ENCODE measurements around the gene PRRX2.

Gene PRRX2

DNA sequence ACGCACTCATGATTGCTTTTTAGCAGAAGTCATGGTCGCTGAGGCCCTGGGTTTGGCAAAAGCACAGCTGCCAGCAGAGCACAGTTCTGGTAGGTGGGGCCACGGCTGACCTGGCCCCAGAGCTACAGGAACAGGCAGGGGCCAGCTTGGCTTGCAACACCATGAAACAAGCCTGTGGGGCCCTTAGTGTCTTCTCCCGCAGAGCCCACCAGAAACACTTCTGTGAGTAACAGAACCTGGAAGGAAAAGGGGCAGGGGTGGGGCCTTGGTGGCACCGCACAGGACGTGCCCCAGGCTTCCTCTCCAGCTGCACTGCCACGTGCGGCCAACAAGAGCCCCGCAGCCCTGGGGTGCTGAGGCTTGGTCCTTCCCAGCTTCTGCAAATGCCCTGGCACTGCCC, 28.3 kb upstream of the PRRX2 start:
- DNase-seq, result no peak

DNA sequence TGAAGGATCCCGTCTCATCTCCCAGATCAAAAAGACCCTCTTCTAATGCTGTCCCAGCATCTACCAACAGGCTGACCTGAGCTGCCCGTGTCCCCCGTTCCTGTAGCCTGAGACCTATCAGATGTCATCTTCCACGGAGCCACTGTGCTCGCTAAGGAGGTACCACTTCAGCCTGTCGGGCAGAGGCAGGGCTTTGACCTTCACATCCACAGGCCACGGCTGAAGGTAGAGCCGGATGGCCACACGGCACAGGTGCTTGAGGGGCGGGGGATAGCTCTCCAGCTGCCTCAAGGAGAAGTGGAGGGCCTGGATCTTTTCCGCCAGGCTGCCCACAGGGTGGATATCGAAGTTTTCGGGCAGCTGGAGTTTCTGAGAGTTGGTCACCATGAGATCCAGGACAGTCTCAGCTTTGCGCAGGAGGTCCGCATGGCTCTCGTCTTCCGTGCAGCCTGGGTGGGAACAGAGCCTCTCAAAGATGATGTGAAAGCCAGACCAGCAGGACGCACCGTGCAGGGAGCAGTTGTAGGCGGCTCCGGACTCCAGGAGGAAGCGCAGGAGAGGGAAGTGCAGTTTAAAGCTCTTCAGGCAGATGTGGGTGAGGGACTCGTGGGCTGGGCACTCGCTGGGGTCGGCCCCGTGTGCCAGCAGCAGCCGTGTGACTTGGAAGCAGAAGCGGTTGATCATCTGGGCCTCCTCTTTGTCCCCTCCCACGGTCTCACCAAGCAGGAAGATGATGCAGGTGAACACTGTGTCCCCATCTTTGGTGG, 27.6 kb upstream of the PRRX2 start:
- no peak for DNase-seq

DNA sequence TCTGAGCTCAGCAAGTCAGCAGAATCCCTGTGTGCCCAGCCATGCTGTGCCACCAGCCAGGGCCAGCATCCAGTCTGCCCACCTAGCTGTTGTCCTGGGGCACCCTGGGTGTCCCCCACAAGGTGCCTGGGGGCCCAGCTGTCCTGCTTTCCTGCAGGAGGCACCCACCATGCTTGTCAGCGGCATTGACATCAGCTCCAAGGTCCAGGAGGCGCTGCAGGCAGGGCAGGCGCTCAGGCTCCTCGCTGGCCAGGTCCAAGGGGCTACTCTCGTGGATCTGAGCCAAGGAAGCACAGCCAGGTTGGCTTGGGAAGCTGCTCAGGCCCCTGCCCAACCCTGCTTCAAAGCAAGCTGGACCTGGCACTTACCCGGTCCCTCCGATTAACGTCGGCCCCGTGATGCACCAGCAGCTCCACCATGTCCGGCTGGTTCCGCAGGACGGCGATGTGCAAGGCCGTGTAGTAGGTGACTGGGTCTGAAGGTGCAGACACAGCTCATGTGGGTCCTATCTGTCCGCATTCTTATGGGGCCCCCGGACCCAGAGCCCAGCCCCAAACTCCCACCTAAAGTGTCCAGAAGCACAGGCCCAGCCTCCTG, 26.3 kb upstream of the PRRX2 start:
- no peak for DNase-seq

DNA sequence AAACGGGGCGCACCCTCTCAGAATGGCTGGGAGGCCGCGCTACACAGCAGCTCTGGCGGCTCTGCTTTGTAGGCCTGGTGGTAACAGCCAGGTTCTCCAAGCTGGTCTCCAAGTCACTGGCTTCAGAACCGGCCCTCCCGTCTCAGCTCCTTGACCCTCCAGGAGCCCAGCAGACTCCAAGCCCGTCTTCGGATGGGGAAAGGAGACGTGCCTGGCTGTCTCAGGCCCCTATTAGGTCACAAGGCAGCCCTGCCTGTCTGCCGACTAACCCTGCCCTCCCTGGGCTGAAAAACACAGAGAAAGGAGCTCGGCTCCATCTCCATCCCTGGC, 25.7 kb upstream of the PRRX2 start:
- no peak for DNase-seq

DNA sequence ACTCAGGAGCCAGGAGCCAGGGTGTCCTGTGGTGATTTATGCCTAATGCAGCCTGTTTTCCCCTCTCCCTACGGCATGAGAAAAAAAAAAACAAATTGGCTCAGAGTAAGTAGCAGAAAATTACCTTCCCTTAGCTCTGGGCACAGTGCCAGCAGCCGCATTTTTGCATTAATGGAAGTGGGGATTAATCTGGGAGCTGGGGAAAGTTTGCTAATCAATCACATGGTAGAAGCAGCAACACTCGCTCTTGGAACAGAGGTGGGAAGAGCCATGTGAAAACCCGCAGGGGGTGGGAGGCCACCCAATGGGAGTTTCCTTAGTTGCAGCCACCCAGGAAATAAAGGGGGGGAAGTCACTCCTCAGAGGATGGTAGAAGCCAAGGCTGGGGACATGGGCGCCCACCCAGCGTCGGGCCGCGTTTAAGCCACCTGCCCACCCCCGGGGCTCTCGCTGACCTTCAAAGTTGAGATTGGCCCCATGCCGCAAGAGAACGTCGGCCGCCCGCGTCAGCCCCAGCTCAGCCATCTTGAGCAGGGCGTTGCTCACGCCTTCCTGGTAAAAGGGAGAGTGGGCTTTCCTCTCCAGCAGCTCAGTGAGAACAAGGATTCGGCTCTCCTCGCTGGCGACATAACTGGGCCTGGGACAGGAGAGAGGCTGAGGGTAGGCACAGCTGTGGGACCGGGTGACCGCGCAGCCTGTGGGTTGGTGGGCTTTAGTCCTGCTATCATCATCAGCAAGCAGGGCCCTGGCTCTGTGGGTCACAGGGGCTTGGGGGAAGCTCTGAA, 25.2 kb upstream of the PRRX2 start:
- DNase-seq, result no peak

DNA sequence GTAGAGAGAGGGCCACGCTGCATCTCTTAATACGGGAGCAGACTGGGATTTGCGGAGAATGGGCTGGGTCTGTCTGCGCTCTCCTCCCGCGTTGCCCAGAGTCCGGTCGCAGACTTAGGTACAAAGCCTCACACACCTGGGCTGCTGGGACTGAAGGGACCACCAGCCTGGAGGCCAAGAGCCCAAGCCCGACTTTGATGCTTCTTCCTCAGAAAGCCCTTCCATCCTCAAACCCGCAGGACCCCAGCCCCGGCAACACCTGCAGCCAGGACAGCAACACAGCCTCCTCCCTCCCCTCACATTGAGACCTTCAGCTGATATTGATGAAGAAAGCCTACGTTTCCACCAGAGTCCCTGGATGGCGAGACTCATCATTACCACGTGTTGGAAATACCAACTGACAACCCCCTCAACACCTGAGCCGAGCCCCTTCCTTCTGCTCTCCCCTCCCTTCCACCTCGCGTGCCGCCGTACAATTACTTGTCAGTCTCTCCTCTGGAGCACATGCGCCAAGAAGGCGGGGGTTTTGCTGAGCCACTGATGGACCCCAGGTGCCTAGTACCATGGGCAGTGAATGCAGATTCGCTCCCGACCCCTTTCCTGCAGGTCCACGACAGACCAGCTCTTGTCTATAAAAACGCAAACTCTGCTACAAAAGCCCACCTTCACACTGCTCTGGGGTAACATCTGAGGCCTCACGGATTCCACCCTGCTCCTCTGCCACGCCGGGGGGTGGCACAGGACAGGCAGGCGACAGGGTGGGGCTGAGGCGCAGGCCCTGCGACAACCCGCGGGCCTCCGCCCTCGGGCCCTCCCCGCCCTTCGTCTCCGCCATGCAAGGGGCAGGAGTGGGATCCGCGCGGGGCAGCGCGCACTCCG, 24.3 kb upstream of the PRRX2 start:
- no peak for DNase-seq

DNA sequence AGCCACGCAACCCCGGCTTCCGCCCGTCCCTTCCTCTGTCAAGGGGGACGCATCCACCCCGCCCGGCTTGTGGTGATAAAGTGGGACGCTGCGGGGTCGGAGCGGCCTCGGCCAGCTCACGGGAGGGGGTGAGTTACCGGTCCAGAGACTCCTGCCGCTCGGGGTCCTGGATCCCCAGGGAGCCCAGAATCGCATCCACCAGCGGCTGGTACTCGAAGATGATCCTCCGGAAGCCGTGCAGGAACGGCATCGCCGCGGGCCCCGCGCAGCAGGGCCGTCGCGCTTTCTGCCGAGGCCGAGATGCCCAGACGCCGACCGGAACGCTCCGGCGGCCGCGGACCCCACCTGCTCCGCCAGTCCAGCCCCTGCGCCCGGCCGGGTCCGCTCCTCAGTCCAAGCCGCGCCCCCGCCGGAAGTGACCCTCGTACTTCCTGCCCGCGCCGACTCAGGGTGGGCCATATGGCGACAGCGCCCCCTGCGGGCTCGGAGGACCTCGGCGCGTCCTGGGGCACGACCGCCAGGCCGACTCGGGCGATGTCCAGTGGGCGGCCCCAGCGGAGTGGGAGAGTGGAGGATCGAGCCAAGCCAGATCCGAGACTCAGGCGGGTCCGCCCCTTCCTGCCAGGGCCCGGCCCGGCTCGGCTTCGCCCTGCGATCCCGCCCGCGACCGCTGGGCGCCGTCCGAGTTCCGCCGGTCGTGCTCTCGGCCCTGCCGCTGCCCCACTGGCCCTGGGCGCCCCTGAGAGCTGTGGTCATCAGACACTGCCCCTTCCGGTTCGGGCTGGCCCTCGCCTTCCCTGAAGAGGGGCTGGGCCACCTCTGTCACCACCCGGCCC, 23.5 kb upstream of the PRRX2 start, which contains the start of gene ASB6:
Gene ASB6 (minus strand): TSS at position 402 of the 836 bp plus-strand sequence. CDS start 152 bp downstream, at position 250.
- peak; percentile 91 for DNase-seq

DNA sequence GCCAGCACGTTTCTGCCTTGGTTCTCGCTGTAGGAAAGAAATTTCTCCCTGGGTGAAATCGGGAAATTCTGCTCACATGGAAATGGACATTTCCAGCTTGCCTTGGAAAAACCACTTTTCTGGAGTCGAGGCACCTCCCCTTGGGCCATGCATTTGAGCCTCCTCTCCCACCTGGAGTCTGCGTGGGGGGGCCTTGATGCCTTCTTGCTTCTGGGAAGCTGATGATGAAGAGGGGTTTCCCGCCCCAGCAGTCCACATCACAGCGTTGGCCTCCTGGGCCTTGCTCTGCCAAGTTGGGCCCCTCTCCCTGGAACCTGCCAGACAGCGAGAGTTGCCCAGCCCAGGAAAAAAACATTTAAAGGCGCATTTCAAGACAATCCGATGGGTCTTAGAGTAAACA, 21.7 kb upstream of the PRRX2 start:
- no peak for DNase-seq

DNA sequence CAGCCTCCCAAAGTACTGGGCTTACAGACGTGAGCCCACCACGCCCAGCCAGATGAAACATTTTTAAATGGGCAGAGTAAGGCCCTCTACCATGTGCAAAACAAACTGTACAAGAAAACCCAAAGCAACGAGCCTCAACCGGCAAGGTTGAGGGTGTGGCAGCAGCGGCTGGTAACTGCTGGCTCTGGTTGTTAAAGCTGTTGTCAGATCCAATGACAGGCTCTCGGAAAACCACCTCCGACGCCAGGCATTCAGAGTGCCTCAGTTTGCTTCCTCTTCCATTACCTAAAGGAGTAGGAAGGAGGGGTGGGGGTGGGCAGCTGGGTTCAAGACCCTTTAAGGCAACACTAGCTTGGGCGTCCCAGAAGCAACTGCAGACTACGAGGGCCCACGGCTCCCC, 21.1 kb upstream of the PRRX2 start:
- DNase-seq, result no peak

DNA sequence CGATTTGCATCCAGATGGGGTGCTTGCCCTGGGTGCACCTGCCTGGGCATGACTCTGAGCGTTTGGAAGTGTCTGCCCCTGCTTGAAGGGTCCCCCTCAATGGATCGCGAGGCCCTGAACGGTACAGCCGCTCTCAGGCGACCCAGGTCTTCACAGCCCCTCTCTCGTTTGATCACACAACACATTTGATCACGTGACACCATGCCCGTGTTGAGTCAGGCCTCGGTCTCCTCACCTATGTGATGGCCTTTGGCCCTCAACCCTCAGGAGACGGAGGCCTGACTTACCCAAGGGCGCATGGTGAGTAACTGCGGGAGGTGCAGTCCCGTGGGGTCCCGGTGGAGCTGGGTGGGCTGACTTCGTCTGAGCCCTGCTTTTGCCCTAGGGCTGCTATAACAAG, 20.5 kb upstream of the PRRX2 start:
- DNase-seq, result no peak

DNA sequence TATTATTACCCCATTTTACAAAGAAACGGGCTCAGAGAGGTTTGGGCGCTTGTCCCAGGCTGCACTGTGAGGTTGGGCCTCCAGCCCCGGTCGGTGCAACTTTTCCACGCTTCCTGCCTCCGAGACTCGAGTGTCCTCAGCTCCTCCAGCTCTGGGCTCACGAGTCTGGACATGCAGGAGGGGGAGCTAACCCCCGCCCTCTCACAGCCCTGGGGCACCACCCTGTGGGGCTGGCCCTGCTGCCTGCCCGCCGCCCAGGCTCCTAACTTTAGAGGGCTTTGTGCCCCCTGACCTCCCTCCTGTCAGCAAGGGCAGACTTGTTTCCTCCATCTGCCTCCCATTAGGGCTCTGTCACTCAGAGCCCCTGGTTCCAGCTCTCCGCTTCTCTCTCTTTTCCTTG, 19.2 kb upstream of the PRRX2 start:
- no peak for DNase-seq

DNA sequence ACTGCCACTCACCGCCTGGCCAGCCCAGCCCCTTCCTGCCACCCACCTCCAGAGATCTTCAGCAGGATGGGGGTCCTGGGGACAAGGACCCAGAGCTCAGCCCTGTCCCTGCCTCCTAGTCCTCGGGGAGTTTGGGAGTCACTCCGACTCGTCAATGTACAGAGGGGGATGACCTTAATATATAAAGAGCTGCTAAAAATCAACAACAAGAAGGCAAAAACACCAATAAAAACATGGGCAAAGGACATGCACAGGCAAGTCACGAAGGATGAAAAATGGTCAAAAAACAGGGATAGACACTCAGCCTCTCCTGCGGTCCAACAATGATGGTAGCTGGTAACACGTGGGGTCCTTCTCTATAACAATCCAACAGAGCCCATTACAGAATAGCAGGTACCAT, 18.8 kb upstream of the PRRX2 start:
- no peak for DNase-seq

DNA sequence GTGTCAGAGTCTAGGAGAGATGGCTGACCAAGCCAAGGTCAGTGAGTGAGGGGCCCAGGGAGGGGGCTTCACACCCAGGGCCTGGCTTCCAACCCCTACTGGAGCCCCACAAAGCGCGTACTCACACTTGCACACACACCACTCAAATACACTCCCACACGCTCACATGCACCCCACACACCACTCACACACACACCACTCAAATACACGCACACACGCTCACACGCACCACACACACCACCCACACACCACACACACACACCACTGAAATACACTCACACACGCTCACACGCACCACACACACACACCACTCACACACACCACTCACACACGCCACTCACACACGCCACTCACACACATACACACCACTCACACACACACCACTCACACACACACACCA, 17.8 kb upstream of the PRRX2 start:
- no peak for DNase-seq

DNA sequence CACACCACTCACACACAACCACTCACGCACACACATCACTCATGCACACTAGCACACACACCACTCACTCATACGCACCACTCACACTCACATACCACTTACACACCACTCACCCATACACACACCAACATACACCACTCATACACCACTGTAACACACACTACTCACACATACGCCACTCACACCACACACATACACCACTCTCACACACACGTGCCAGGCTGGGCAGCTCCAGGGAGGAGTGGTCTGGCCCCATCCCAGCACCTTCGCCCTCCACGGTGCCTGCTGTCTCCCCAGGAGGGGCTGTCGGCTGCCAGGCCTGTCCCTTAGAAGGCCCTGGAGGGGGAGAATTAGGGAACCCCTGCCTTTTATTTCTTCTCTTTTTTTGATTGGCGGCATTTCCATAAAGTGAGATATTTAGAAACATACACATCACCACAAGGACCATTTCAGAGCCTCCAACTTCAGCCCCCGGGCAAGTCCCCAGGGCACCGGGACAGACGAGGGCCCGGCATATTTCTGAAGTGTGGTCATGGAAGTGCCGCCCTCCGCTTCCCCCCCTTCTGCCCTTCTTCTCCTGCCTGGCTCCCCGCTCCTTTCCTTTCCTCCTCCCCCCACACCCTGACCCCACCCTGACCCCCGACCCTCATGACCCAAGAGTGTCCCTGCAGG, 17.2 kb upstream of the PRRX2 start:
- DNase-seq, result no peak

DNA sequence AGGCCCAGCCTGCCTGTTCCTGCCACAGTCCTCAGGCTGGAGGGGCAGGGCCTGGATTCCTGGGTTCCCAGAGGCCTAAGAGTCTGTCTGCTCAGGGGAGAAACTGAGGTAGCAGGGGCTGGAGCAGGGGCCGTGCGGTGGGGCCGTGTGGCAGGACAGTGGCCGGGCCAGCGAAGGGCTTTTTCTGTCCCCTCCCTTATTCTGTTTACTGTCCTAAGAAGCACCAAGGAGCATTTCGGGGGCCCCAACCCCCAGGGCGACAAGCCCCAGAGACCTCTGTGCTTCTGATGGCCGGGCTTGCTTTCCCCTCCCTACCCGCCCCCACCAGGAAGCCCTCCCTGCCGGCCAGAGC, 16.7 kb upstream of the PRRX2 start:
- DNase-seq, result no peak

DNA sequence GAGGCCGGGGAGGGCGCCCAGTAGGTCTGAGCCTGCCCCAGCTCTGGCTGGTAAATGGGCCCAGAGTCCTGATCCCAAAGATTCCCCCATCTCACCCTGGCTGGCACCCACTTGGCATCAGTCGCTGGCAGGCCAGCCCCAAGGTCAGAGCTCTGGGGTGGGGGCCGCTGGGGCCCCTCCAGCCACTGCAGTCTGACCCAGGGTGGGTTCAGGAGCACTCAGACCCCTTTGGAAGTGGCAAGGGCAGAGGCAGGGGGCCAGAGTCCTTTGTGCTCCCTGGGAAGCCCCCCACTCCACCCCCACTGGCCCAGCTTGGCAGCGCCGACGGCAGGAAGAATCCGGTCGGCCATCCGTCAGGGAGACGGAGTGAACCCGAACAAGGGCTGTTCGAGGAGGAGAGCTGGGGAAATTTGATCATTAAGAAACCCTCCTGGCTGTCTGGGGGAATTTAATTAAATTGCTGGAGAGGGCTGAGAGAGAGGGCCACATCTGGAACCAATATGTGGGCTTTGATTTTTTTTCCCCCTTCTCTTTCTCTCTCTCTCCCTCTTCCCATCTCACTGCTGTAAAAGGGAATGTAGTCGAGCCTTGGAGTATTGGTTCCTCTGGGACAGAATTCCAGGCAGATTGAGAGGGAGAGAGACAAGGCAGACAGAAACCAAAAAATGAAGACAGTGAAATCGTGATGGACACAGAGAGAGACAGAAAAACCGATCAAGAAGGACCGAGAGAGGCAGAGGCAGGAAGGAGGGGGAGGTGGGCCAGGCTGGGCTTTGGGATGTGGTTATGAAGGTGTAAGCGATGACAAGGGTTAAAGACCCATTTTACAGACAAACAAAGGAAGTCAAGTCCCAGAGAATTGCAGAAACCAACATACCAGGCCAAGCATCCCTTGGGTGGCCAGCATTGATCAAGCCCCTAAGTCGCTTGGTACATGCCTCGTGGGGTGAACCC, 15.4 kb upstream of the PRRX2 start:
- DNase-seq, result no peak

DNA sequence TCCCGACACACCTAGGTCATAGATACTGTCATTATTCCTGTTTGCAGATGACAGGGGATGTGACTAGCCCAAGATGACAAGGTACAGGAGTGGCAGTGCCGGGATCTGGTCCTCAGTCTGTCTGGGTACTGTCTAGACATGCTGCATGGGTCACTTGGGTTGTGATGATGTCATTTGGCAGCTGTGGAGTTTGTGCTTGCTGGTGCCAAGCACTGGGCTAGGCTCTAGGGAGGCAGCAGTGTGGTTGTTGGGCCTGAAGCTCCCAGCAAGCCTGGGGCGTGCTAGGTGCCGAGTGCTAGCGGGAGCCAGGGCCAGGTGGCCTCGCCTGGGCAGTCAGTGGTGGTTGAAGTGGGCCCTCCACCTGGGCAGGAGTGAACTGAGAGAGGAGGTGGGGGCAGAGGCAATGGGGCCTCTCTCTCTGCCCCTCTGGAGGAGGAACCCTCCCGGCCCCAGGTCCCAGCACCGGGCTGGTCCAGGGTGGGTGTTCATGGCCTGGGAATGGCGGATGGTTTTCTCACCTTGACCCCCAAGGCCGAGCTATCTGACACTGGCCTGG, 14.7 kb upstream of the PRRX2 start:
- DNase-seq, result no peak

DNA sequence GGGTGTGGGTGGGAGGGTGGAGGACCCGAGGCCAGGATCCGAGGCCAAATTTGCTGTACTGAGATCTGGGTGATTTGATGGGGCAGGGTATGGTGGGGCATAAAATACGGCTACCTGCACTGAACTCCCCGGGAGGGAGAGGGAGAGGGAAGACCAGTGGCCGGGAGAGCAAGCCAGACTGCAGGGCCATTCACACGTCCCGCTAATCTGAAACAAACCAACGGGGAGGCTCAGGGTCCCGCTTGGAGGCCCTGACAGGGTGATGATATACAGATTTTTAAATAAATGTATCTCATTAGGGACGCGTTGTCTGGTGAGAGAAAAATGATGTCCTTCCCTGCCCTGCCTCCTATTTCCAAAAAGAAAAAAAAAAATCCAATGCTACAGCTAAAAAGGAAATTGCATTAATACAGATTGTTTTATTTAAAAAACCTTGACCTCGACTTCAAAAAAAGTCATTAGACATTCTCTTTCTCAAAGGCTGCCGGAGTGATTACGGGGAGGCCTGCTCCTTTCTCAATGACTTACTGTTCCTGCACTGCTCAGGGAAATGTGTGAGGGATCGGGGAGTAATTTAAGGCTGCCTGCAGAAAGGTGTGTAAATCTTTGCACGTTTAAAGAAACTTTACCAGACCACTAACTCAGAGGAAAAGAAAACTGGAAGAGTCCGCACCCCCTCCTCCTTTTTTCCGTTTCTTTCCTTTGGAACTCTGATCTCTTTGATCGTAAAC, 11.5 kb upstream of the PRRX2 start:
- DNase-seq, result no peak

DNA sequence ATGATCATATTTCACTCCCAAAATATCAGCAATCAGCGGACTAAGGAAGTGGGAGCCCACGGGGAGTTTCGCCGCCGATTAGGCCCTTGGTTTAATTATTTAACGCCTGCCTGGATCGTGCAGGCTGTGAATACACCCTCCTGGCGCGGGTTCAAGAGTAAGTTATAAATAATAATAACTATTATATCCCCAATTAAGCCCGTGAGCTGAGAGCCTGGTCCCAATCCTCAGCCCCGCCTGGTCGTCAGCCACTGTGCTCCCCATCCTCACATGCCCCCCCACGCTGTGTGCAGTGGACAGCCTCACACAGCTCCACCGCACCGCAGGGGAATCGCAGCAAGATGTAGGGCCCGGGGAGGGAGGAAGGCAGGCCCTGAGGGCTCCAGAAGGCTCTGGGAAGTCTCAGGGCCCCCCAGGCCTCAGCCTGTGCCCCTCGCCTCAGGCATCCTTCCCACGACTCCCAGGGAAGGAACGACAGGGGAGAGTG, 10.8 kb upstream of the PRRX2 start:
- DNase-seq, result no peak

Data from CD4-positive, alpha-beta T cell treated with Interferon gamma for 1 hour (primary cell).